DMS79 treated with DMSO at 0.1 percent for 48 hours (cell line): Measurements from ENCODE around the gene FBXL14.

Experiments
- DNase-seq: peaks from one replicate; lab custom pipeline; 2025; lab: John Stamatoyannopoulos, UW

Gene FBXL14

DNA sequence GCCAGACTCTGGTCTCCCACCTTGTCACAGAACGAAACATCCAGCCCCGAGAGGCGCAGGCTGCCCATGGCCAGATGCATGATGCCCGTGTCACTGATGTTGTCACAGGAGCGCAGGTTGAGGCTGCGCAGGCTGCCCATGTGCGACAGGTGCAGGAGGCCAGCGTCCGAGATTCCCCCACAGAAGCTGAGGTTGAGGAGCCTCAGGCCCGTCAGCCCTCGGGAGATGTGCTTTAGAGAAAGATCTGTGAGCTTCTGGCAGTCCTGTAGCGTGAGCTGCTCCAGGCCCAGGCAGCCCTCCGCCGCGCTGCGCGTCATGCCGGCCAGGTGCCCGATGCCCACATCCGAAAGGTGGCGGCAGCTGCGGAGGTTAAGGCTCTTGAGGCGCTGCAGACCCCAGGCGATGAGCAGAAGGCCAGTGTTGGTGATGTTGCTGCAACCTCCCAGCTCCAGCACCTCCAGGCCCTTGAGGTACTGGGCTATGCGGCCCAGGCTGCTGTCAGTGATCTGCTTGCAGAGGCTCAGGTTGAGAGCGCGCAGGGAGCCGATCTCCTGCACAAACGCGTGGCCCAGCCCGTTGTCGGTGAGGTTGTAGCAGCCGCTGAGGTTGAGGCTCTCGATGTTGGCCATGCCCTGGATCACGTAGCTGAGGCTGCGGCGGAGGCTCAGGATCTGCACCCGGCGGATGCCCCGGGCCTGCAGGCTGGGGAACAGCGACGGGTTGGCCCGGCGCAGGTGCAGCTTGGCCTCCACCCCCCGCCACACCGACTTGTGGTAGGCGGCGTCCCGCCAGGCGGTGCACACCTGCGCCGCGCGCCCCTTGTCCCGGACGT lies 991 bp downstream of the FBXL14 start:
- peak; percentile 47 for DNase-seq

DNA sequence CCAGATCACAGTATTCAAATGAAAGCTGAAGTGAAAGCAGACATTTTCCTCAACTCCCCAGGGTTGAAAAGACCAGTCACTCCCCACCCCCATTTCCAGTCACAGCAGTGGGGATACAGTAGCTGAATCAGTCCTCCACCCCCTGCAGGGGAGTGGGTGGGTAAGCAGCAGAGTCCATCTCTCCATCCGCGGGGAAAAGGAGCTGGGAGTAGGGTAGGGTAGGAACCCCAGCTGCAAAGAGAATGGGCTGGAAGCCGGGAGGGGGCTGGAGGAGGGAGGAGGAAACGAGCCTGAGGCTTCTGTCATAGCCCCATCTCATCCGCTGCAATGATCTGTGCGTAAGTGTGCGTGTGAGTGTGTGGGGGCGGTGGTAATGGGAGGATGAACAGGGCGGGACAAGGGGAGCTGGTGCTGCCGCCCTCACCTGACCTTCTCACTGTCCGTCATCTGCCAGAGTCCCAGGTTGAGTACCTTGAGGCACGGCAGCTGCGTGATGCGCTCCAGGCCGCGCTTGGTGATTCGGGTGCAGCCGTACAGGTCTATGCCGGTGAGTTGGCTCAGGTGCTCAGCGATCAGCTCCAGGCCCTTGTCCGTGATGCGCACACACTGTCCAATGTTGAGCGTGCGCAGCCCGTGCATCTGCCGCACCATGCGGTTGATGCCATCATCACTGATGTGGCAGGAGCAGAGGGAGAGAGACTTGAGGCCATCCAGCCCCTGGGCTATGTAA lies 1.8 kb downstream of the FBXL14 start:
- peak; percentile 36 for DNase-seq

DNA sequence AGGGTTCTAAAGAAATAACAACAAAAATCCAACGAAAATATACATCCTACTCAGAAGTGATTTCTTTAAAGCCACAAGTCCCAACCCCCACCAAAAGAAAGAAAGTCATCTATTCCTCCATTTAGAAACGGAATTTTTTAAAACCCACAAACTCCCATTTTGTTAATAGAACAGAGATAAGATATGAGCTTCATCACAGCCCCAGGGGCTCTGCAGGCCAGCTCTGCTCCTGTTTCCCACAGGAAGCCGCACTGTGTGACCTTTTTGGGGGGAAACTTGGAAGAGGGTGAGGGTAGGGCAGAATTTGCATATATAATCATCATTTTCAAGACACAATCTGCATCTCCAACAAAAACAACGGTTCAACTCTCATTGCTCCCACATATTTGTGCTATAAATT lies 2.8 kb downstream of the FBXL14 start:
- DNase-seq: no peak

DNA sequence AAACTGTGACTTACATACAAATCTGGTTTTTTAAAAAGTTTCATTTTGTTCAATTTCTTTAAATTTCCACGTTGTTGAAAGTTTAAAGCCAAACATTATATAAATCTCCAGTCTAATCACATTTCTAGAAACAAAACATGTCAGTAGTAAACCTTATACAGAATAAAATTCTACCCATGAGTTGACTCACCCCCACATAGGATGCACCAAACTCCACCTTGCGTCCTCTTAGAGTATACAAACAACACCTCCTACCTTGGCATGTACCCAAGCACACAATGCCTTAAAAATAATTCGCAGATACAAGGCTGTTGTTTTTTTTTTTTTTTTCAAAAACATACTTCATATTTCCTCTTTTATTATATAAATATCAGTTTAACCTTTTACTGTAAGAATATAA lies 3.3 kb downstream of the FBXL14 start:
- DNase-seq: no peak

DNA sequence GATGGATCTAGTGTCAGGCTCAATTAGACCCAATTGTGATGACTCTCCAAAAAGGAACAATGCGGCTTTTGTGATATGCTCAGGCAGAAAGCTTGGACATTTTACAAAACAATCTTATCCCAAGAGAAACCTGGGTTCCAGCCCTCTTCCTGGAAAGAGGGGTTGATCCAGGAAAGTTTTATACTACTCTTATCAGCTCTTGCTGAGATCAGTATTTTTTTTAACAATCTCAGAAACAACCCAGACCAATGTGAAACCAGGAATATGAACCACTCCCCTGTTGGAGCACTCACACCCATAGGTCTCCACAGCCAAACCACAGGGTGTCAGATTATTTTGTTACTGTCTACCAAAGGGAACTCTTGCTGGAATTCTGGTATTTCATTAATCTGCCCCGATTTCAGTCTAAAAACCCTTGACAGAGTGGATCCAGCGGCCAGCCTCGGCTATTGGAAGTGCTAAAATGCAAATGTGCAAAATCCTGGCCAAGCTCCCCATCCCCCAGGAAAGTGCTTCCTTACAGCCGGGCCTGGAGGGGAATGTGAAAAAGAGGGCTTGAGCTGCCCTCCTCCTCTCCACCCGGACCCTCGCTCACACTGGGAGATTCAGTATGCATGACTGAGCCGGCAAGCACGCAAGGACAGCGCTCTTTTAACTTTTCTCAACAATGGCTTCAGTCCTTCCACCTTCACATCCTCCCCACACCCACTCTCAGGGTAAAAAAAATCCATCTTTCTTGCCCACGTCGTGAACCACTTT lies 4.0 kb downstream of the FBXL14 start:
- DNase-seq: no peak

DNA sequence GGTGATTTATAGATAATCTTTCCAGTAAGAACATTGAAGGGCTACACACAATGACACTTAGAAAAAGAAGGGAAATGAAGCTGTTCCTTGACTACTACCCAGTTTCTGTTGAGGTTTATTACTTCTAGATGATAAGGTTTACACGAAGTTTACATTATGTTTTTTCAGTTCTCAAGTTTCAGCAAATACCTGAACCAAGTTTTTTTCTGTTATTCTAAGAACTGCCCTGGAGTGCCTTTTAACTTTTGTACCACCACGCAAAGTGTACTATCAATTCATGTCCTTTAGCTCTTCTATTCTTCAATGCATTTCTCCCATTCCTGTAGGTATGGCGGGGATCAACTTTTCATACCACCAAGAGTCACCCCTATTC lies 5.8 kb downstream of the FBXL14 start:
- no peak for DNase-seq

DNA sequence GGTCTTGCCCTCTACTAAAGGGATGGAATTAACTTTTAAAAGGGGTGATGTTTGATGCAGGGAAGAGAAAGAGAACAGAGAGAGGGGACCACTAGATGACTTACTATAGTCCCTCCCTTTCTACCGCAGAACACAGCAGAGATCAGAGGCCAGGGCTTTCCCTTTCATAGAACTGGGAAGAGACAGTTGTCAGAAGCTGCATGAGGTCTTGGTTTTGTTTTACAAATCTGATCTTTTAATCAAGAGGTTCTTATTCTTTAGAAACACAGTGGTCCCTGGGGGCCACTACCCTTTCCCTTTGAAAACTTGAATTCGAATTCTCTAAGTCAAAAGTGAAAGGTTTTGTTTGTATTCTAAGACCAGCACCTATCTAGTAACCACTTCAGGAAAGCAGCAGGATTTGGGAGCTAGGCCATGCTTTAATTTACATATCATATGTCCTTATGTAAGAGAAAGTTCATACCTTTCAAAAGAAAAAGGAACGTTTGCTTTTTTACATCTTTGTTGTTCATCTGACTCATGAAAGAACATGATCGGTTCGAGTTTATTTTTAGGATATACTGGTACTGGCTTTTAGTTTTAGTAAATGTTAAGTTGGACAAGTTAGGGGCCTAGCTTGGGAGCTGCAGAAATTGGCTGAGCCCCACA lies 6.3 kb downstream of the FBXL14 start:
- no peak for DNase-seq

DNA sequence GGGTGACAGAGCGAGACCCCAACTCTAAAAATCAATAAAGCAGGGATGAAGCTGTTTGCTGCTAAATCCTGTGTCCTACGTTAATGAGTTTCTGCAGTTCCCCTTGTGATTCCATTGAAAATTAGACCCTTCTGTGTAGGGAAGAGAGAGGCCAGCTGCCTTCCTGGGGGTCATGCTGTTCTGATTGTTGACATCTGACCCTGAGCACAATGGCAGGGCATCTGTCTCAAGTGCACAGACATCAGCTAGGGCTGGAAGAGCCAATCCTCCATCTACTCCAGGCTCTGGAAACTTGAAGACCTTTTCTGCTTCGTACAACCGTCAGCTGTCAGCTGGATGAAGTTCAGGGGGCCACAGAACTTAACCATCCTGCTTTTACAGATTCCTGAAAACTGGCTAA lies 10.1 kb downstream of the FBXL14 start:
- DNase-seq: no peak

DNA sequence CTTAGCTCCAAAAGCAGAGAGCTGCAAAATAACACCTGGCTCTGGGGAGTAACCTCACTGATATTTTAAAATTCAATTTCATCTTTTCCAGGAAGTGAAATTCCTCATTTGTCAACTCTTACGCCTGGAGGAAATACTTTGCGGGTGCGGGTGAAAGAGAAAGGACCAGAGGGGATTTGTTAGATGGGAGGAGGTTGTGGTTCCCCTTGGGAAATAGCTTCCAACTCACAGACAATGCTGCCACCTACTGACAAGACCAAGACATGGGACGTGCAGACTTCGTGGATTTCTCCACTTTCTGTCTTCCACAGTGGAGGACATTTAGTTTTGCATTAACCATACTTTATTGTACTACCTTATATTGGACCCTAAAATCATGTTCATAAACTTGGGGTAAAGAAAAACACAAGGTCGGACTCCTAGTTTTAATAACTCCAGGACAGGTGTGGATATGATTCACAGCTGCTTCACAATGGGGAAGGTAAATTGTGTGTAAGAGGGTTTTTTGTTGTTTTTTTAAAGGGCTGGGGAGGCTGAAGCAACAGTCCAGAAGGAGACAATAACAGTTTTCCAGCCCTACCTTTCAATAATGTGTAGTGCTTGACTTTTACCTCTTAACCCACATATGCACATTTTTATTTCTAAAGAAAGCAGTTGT lies 10.8 kb downstream of the FBXL14 start:
- peak; percentile 79 for DNase-seq

DNA sequence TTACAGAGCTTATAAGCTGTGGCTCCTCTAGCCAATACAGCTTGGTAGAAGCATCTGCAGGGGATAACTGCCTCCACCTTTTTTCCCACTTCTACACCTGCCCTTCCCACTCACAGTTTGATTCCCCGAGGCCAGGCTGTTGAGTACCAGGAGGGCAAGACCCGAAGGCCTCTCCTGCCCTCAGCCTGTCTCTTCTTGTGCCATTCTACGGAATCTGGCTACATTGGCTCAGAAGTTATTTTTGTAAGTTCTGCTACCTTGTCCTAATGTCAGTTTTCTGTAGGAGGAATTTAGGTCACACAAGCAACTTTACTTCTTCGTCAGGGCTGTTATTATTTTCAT lies 11.7 kb downstream of the FBXL14 start:
- DNase-seq: no peak

DNA sequence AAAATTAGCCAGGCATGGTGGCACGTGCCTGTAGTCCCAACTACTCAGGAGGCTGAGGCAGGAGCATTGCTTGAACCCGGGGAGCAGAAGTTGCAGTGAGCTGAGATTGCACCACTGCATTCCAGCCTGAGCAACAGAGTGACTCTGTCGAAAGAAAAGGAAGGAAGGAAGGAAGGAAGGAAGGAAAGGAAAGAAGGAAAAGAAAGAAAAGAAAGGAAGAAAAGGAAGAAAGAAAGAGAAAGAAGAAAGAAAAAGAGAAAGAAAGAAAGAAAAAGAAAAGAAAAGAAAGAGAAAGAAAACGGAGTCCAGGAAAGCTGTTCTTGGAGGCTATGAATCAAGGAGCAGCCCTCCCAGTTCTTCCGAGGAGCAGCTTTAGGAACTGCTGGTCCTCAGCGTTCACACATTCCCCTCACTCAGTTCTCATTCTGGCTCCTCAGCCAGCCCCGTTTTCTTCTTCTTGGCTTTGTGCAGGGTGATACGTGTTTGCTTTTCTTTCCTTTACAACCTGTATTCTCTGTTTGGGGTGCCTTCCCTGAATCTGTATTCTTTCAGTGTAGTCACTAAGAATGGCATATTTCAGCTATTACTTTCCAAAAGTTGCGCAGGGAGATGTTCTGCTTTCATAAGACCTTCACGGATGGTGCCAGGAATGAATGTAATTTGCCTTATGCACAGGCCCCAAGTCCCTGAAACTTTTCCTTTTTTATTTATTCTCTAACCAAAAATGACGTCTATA lies 12.2 kb downstream of the FBXL14 start:
- no peak for DNase-seq

DNA sequence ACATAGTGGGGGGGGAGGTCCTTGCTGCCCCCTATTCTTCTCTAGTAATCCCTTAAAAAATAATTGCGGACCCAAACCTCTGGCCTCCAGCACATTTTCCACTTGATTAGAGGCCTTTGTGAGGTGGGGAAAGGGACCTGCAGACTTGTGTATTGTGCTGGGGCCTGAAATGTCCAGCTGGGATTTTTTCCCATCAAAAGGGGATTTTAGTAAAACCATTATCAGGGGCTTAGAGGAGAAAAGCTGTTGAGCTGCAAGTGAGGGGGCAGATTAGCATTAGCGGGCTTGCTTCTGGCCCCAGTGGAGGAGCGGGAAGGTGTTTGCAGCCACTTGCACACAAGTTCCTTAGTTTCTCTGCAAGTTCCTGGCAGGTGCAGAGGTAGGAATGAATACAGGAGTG lies 13.9 kb downstream of the FBXL14 start:
- no peak for DNase-seq

DNA sequence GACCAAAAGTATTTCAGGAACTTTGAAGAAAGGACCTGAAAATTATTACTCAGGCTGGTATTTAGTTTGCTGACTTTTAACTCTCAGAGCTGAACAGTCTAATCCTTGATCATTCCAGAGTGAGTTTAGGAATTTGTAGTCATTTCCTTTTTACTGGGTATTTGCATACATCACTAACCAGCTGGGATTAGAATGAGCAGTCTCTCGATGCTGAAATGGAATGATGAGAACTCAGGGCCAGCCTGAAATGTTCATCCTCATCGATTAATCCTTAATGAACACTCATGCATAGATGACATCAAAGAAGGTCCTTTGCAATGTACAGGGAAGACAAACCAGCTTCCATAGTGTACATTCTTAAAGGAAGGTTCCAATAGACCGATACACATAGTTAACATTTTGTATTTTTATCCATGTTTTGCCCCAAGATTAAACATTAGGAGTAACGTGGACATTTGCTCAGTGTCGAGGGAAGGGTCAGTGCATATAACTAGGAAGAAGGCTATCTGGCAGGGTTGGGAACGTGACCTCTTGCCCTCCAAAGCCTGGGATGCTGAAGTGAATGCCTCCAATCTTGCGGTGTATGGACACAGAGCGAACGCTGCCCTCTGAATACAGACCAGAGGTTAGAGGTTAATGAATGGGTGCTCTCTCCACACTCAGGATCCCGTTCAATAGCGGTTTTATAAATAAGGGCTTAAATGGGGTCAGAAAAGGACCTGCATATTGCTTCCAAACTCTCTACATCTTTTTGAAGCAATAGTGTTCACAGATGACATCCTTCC lies 14.5 kb downstream of the FBXL14 start:
- DNase-seq: no peak

DNA sequence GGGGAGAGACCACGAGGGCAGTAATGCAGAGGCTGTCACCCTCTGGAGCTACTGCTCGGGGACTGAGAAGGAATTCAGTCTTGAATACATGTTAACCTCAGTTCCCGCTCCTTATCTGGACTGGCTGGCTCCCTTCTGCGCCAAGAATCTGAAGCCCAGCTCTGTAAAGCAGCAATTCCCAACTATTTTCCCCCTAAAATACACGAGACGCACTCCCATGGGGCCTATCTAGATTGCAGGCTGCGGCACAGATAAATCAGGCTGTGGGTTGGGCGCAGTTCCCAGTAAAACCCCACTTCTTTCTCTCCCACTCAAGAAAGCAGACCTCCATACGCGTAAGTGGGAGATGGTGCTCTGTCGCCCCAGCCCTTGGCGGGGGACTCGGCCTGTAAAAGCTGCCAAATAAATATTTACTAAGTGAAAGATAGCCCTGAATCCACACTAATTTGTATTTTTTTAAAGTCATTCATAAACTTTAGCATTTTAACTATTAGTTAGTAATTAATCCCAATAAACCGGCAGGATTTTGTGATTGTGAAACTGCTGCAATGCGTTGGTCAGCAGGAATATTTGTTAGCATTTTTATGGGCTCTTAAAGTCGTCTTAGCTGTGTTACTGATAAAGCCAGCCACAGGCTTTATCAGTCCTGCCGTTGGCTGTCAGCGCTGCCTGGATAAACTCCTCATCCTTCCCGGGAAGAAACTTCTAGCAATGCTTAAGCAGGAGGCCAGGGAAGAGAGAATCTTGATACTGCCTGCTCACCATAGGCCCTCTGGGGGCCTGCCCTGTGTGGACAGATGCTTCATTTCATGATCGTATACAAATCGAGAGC lies 17.8 kb downstream of the FBXL14 start:
- DNase-seq: peak; percentile 67

DNA sequence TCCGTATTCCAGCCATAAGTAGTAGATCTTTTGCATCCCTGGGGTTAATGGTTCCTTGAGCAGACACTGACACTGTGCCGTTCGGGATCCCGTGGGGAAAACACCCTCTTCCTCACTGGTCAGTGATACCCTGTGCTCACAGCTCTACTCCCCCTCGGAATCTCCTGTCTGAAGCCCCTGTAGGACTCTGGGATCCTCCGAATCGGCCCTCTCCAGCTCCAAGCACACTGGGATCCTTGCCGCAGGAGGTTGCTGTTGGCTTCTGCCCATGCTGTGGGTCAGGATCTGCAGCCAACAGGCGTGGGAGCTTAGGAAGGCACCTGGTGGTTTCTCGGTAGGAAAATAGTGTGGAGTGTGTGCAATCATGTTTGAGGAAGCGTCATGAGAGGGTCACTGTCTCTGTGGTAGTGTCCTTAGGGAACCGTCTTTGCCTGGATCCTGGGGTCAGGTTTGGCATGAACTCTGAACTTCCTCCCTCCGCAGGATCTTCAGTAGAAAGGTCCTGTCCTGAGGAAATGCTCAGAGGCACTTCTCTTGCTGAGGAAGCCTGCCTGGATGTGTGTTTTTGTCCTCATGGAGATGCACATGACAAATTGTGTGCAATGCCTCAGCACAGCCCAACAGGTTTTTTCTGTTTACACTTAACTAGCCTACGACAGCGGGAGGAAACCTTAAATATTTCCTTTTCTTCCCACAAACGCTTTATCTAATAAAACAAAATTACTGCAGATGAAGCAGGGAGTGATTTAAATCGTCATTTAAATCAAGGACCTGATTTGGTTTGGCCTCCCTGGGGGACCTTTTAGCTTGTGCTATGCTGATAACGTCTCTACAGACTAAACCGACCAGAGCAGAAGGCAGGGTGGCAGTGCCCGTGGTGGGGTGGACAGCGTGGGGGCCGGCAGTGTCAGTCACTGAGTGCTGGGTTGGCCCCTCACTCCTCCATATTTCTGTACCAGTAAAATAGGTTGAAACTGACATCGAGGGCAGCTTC lies 18.7 kb downstream of the FBXL14 start:
- DNase-seq: no peak

DNA sequence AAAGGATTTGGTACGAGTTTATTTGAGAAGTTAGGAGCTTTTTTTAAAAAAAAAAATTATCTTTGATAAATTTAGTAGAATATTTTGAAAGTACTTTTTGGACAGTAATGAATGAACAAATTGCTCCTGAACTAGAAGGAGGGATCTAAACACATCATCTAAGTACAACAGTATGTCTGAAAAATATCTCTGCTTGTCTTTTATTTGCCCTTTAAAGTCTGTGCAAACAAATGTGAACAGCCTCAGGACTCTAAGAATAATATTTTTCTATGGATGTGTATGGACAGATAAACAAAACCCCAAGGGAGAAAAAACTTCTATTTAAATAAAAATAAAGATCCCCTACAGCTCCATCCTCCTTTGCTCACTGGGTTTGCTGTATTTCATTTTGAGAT lies 19.5 kb downstream of the FBXL14 start:
- no peak for DNase-seq

DNA sequence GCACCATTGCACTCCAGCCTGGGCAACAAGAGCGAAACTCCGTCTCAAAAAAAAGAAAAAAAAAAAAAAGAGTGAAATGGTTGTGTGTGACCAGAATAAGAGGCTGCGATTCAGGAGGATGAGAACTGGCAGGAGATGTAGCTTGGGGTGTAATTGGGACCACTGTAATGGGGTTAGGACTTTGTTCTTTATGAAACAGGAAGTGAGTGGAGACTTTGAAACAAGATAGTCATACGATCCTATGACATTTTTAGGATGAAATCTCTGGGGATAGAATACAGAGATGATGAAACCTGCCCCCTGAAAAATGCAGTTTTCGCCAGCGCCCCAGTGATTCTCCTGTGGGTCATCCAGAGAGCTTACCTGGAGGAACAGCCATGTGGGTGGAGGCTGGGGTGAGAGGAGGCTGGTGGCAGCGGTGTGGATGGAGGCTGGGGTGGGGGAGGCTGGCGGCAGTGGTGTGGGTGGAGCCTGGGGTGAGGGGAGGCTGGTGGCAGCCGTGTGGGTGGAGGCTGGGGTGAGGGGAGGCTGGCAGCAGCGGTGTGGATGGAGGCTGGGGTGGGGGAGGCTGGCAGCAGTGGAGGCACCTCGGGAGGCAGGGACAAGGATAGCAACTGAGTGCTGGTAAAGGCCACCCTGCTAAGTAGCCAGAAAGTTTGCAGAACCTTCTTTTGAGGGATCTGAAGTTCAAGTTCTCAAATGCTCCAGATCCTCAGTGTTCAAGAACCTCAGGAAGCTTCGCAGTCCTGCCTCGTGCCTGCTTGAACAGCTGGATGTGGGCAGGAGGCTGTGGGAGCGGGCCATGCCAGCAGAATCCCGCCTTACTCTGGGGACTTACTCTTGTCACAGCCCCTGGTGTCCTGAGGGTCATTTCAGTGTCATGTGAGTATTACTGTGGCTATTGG lies 20.2 kb downstream of the FBXL14 start:
- DNase-seq: no peak
